ENCODE results near the gene HOXC11. TPM values are rescaled to one million over a fixed set of nuclear protein-coding genes. Genes with fewer than 3 reads are reported as not detected.

HOXC11 gene
- total RNA-seq, 4 donors from 2014 or later: 4.9 to 10.7 (median 6.2) TPM

- intact Hi-C loops (cut with DNase I; ENCODE audit: low total_unique reads): no loop called here
- WGBS, 2 donors: 66 to 73% methylated on average over 33 to 39 of the region's 39 CpGs
- H3K4me3 ChIP-seq (ENCODE audit: low read depth, poor library complexity, severe bottlenecking): no peak overlapping the region
- TF ChIP-seq CTCF (IDR thresholded peaks at IDR 0.05) (no peak), POLR2A (IDR thresholded peaks at IDR 0.05) (no peak)
- no peak for DNase-seq (ENCODE audit: low spot score in 2 of 2)
These were observed 12.5 kb upstream of the HOXC11 start for GRCh38 chr12:53960187-53961024.

GRCh38 chr12:53961025-53961761, 11.7 kb upstream of the HOXC11 start:
- no peak for DNase-seq (ENCODE audit: low spot score in 2 of 2)
- intact Hi-C loops (cut with DNase I; ENCODE audit: low total_unique reads): no loop called here
- WGBS, 2 donors: 62 to 70% methylated on average over 45 to 56 of the region's 72 CpGs
- H3K4me3 ChIP-seq (ENCODE audit: low read depth, poor library complexity, severe bottlenecking): no peak overlapping the region
- TF ChIP-seq CTCF (IDR thresholded peaks at IDR 0.05) (no peak), POLR2A (IDR thresholded peaks at IDR 0.05) (no peak)

GRCh38 chr12:53963005-53963404, 9.9 kb upstream of the HOXC11 start:
- WGBS, 2 donors: 73 to 74% methylated on average over 7 of the region's 7 CpGs
- TF ChIP-seq POLR2A (IDR thresholded peaks at IDR 0.05) (no peak), CTCF (IDR thresholded peaks at IDR 0.05) (no peak)
- no peak overlapping the region for H3K4me3 ChIP-seq (ENCODE audit: low read depth, poor library complexity, severe bottlenecking)
- intact Hi-C loops (cut with DNase I; ENCODE audit: low total_unique reads): no loop called here
- no peak for DNase-seq (ENCODE audit: low spot score in 2 of 2)

- intact Hi-C loops (cut with DNase I; ENCODE audit: low total_unique reads): no loop called here
- WGBS, 2 donors: 70 to 71% methylated on average over 38 of the region's 38 CpGs
- DNase-seq (ENCODE audit: low spot score in 2 of 2): no peak
These were observed 9.3 kb upstream of the HOXC11 start for GRCh38 chr12:53963434-53964314.

More at GRCh38 chr12:53963434-53964314, 9.3 kb upstream of the HOXC11 start:
- H3K4me3 ChIP-seq (ENCODE audit: low read depth, poor library complexity, severe bottlenecking): no peak overlapping the region
- TF ChIP-seq POLR2A (IDR thresholded peaks at IDR 0.05) (no peak), CTCF (IDR thresholded peaks at IDR 0.05) (no peak)
